Measurements from ENCODE around the gene VPS50. TPM values are rescaled to one million over a fixed set of nuclear protein-coding genes. Genes with fewer than 3 reads are reported as not detected.

Gene VPS50
- total RNA-seq, 4 donors from 2014 or later, result 17.1 to 43.7 (median 26.9) TPM

DNA sequence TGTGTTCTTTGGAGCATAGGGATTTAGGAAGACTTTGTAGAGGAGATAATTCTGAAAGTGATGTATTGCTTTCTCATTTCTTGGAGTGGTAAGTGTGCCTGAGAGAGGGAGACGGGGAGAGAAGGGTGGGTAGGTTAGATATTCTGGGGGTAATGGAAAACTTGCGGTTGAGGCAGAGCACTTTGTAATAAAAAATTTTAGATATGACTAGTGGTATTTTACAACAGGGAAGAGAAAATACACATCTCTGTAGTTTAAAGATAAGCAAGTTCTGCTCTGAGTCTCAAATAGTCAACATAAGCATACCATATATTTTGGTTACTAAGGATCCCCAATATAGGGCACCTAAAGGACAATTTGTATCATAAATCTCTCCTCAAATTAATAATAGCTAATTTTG lies 6.6 kb downstream of the VPS50 start:
- in situ Hi-C loops (cut with MboI; ENCODE audit: low pct_ligation_motif_present in 1 of 4, low pct_unique_long_range_greater_than_20kb in 1 of 4, low sequenced_read_pairs in 3 of 4) (loop anchor here in 1 of 4 donors (10.0 kb wide), 1 partner anchor 56 kb away; no protein-coding TSS in a partner anchor), intact Hi-C loops (cut with DNase I; ENCODE audit: low total_unique reads) (no loop called here)
- Histone ChIP-seq H3K27ac (no peak overlapping the region), H3K9me3 (no peaks in the 10 kb centered on the region), H3K36me3 (peaks cover 0 to 13% (median 2%) of the 10 kb centered on the region in 4 donors), H3K27me3 (no peaks in the 10 kb centered on the region), H3K4me1 (peaks cover 0 to 2% (median under 1%) of the 10 kb centered on the region in 4 donors), H3K4me3 (no peak overlapping the region)
- DNase-seq, result no peak
- TF ChIP-seq, protein P1, sequence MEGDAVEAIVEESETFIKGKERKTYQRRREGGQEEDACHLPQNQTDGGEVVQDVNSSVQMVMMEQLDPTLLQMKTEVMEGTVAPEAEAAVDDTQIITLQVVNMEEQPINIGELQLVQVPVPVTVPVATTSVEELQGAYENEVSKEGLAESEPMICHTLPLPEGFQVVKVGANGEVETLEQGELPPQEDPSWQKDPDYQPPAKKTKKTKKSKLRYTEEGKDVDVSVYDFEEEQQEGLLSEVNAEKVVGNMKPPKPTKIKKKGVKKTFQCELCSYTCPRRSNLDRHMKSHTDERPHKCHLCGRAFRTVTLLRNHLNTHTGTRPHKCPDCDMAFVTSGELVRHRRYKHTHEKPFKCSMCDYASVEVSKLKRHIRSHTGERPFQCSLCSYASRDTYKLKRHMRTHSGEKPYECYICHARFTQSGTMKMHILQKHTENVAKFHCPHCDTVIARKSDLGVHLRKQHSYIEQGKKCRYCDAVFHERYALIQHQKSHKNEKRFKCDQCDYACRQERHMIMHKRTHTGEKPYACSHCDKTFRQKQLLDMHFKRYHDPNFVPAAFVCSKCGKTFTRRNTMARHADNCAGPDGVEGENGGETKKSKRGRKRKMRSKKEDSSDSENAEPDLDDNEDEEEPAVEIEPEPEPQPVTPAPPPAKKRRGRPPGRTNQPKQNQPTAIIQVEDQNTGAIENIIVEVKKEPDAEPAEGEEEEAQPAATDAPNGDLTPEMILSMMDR (IDR thresholded peaks at IDR 0.05), result no peak
- TF ChIP-seq EP300 (IDR thresholded peaks at IDR 0.05; ENCODE audit: low read depth), result no peak
- TF ChIP-seq POLR2A (IDR thresholded peaks at IDR 0.05), result no peak
- no peak for TF ChIP-seq POLR2AphosphoS5 (IDR thresholded peaks at IDR 0.05)
- 80% methylated on average over 2 of the region's 2 CpGs for WGBS, 2 donors (ENCODE audit: low coverage in 1 of 2)

DNA sequence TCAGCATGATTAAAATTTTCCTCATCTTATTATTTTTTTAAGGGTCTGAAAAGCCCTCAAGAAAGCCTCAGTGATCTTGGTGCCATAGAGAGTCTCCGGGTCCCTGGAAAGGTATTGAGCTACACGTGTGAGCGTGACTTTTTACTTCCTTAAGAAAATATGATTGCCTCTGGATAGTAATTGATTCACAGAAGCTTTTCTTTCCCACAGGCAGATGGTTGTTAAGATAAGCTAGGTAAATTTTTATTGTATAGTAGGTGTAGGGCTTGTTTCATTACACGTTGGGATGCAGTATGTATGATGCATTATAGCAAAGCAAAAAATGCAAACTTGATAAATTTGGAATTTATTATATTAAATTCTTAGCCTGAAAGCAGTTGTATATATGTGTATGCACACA lies 7.7 kb downstream of the VPS50 start:
- H3K27me3 ChIP-seq, result no peaks in the 10 kb centered on the region
- H3K9me3 ChIP-seq, result no peaks in the 10 kb centered on the region
- intact Hi-C loops (cut with DNase I; ENCODE audit: low total_unique reads) (no loop called here), in situ Hi-C loops (cut with MboI; ENCODE audit: low pct_ligation_motif_present in 1 of 4, low pct_unique_long_range_greater_than_20kb in 1 of 4, low sequenced_read_pairs in 3 of 4) (loop anchor here in 1 of 4 donors (10.0 kb wide), 1 partner anchor 55 kb away; no protein-coding TSS in a partner anchor)
- H3K36me3 ChIP-seq, result peaks cover 0 to 13% (median 2%) of the 10 kb centered on the region in 4 donors
- WGBS, 2 donors (ENCODE audit: low coverage in 1 of 2), result 57 to 58% methylated on average over 1 to 4 of the region's 4 CpGs
- H3K27ac ChIP-seq, result no peak overlapping the region
- DNase-seq, result no peak
- H3K4me3 ChIP-seq, result no peak overlapping the region
- TF ChIP-seq, protein P1 (IDR thresholded peaks at IDR 0.05), result no peak
- no peak for TF ChIP-seq EP300 (IDR thresholded peaks at IDR 0.05; ENCODE audit: low read depth)
- no peak for TF ChIP-seq POLR2AphosphoS5 (IDR thresholded peaks at IDR 0.05)
- TF ChIP-seq POLR2A (IDR thresholded peaks at IDR 0.05), result no peak
- H3K4me1 ChIP-seq, result no peaks in the 10 kb centered on the region

- Histone ChIP-seq H3K27me3 (no peaks in the 10 kb centered on the region), H3K36me3 (peaks cover 0 to 13% (median 2%) of the 10 kb centered on the region in 4 donors), H3K4me1 (peaks cover 0 to 8% (median 0%) of the 10 kb centered on the region in 4 donors), H3K27ac (no peak overlapping the region), H3K4me3 (no peak overlapping the region), H3K9me3 (no peaks in the 10 kb centered on the region)
- DNase-seq, result no peak
- 89 to 92% methylated on average over 3 of the region's 3 CpGs for WGBS, 2 donors (ENCODE audit: low coverage in 1 of 2)
- no peak for TF ChIP-seq POLR2AphosphoS5 (IDR thresholded peaks at IDR 0.05)
- no peak for TF ChIP-seq POLR2A (IDR thresholded peaks at IDR 0.05)
- in situ Hi-C loops (cut with MboI; ENCODE audit: low pct_ligation_motif_present in 1 of 4, low pct_unique_long_range_greater_than_20kb in 1 of 4, low sequenced_read_pairs in 3 of 4) (no loop called here), intact Hi-C loops (cut with DNase I; ENCODE audit: low total_unique reads) (no loop called here)
These were observed 9.9 kb downstream of the VPS50 start for GRCh38 chr7:93242106-93242505.

DNA sequence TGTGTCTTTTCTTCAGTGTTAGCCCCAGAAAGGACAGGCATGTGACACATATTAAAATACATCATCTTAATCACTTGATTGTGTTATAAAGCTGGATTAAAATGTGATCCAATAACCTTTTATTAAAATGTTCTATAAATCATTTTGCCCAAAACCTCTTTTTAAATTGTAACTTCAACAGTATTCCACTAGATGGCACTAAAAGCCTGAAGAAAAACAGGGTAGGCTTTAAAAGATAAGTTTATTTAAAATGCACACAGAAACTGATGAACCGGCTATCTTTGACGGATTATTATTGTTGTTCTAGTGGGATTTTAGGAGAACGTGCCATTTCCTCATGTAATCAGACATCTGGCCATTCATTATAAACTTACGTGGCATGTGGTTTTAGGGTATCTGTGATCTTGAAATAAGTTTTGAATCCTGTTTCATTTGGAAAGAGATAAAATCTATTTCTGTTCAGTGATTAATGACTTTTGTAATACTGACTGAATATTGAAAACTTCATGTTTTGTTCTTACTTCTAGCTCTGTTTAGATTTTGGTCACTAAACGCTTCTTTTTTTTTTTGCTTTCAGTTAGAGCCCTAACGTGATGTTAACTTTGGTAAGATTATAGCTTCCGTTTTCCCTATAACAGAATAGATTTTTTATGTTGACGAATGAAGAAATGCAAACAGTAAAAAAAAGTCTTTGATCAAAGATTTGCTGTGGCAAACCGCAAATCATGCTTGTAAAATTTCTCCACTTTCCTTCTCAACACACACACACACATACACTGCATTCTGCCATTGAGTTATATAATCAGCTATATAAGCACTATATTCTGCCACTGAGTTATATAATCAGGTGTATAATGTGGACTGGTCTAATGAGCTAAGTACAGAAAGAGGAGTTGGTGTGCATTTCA lies 13.6 kb downstream of the VPS50 start:
- Histone ChIP-seq H3K4me1 (peaks cover 0 to 8% (median 0%) of the 10 kb centered on the region in 4 donors), H3K4me3 (peak overlapping the region in 2 of 4 donors; percentile 6 to 26), H3K9me3 (no peaks in the 10 kb centered on the region), H3K36me3 (peaks cover 0 to 12% (median 2%) of the 10 kb centered on the region in 4 donors), H3K27me3 (no peaks in the 10 kb centered on the region), H3K27ac (no peak overlapping the region)
- no peak for TF ChIP-seq EP300 (IDR thresholded peaks at IDR 0.05; ENCODE audit: low read depth)
- TF ChIP-seq, protein P1 (IDR thresholded peaks at IDR 0.05), result peak; percentile 57 to 66 (median 60)
- intact Hi-C loops (cut with DNase I; ENCODE audit: low total_unique reads) (no loop called here), in situ Hi-C loops (cut with MboI; ENCODE audit: low pct_ligation_motif_present in 1 of 4, low pct_unique_long_range_greater_than_20kb in 1 of 4, low sequenced_read_pairs in 3 of 4) (no loop called here)
- WGBS, 2 donors (ENCODE audit: low coverage in 1 of 2), result 22 to 24% methylated on average over 8 to 9 of the region's 9 CpGs
- no peak for DNase-seq

Data from transverse colon (tissue), 4 donors.